Smooth muscle cell (in vitro differentiated cells): ENCODE data around the gene IL32. TPM values are rescaled to one million over a fixed set of nuclear protein-coding genes. Genes with fewer than 3 reads are reported as not detected.
A peak's percentile ranks its signal among the peaks of the same experiment; 100 is the strongest.

ENCODE experiments used
- DNase-seq: peaks from one replicate; lab custom pipeline; 2025; ENCODE audit not compliant: unreplicated experiment; lab: John Stamatoyannopoulos, UW
- H2AFZ ChIP-seq: fragments of 200-600 bp; sonication (generic); 2 replicates; pipeline ENCODE4 v1.6.0; 2016; ENCODE audit warnings: antibody characterized with exemption, low read depth, mild to moderate bottlenecking
- H3F3A ChIP-seq: fragments of 200-600 bp; sonication (generic); 2 replicates; pipeline ENCODE4 v1.6.0; 2017; ENCODE audit warnings: antibody characterized with exemption, low read depth
- H3K27ac ChIP-seq: fragments of 200-600 bp; sonication (generic); 2 replicates; pipeline ENCODE4 v1.5.1; 2016; ENCODE audit warnings: low read depth, mild to moderate bottlenecking
- H3K27me3 ChIP-seq: fragments of 200-600 bp; sonication (generic); 2 replicates; pipeline ENCODE4 v1.6.1; 2016; ENCODE audit warnings: low read depth, mild to moderate bottlenecking
- H3K36me3 ChIP-seq: fragments of 200-600 bp; sonication (generic); 2 replicates; pipeline ENCODE4 v1.5.1; 2016; ENCODE audit warnings: low read depth
- H3K4me1 ChIP-seq: fragments of 200-600 bp; sonication (generic); 2 replicates; pipeline ENCODE4 v1.5.1; 2016; ENCODE audit warnings: low read depth
- H3K4me2 ChIP-seq: fragments of 200-600 bp; sonication (generic); 2 replicates; pipeline ENCODE4 v1.6.0; 2016; ENCODE audit warnings: mild to moderate bottlenecking
- H3K4me3 ChIP-seq: fragments of 200-600 bp; sonication (generic); 2 replicates; pipeline ENCODE4 v1.5.1; 2016; ENCODE audit warnings: mild to moderate bottlenecking
- H3K79me2 ChIP-seq: fragments of 200-600 bp; sonication (generic); 2 replicates; pipeline ENCODE4 v1.6.0; 2016; ENCODE audit warnings: low read depth, mild to moderate bottlenecking
- H3K9ac ChIP-seq: fragments of 200-600 bp; sonication (generic); 2 replicates; pipeline ENCODE4 v1.6.0; 2016; ENCODE audit warnings: low read depth
- H3K9me3 ChIP-seq: fragments of 200-600 bp; sonication (generic); replicated peaks from 2 replicates; pipeline ENCODE4 v1.5.1; 2016; ENCODE audit warnings: low read depth
- H4K20me1 ChIP-seq: fragments of 200-600 bp; sonication (generic); 2 replicates; pipeline ENCODE4 v1.6.0; 2016; ENCODE audit warnings: low read depth
- CTCF ChIP-seq: fragments of 200-600 bp; sonication (generic); IDR thresholded peaks from 2 replicates; pipeline ENCODE4 v1.5.1; 2017; ENCODE audit warnings: borderline replicate concordance, mild to moderate bottlenecking, antibody characterized with exemption; ENCODE audit not compliant: insufficient read depth, poor library complexity, severe bottlenecking
- WGBS: methylation state at CpG from one replicate; pipeline ENCODE4 v1.1.7; 2016; ENCODE audit warnings: low lambda C conversion rate; 5-methylcytosine and 5-hydroxymethylcytosine counted together
- polyA plus RNA-seq: library from polyadenylated mRNA; unstranded; fragments of >200 nt; fragmentation: Nextera tagmentation; extraction: Ambion mirVana; gene quantifications from 2 replicates; pipeline ENCODE4 v1.2.1, GENCODE V29; 2016
- total RNA-seq: library from RNA; depleted of rRNA; stranded (reverse); fragments of >200 nt; gene quantifications from 2 replicates; pipeline ENCODE4 v1.2.3, GENCODE V29; 2014

IL32 gene
- total and polyA plus RNA-seq, 2 experiments from 2014 or later, result 26.3 to 27.7 TPM

GRCh38 chr16:3101018-3101840 lies 35.8 kb downstream of the IL32 start:
- peak; percentile 69 for TF ChIP-seq CTCF
- H3K4me1 ChIP-seq, result peaks cover 18% of the 10 kb centered on the region
- no peak overlapping the region for H3K9ac ChIP-seq
- H4K20me1 ChIP-seq, result no peaks in the 10 kb centered on the region
- H3K79me2 ChIP-seq, result no peaks in the 10 kb centered on the region
- DNase-seq, result no peak
- no peaks in the 10 kb centered on the region for H3K9me3 ChIP-seq
- H3K27me3 ChIP-seq, result no peaks in the 10 kb centered on the region
- no peaks in the 10 kb centered on the region for H3F3A ChIP-seq
- no peak overlapping the region for H2AFZ ChIP-seq
- H3K36me3 ChIP-seq, result no peaks in the 10 kb centered on the region
- WGBS, result 62% methylated on average over 26 of the region's 29 CpGs
- H3K4me2 ChIP-seq, result no peak overlapping the region
- no peak overlapping the region for H3K27ac ChIP-seq
- no peak overlapping the region for H3K4me3 ChIP-seq

- Histone ChIP-seq H3K4me3 (no peak overlapping the region), H3K27me3 (no peaks in the 10 kb centered on the region), H3K4me1 (peaks cover 21% of the 10 kb centered on the region), H3K27ac (no peak overlapping the region), H2AFZ (peak overlapping the region; percentile 73), H3K4me2 (peak overlapping the region; percentile 31), H3K79me2 (no peaks in the 10 kb centered on the region), H3K9ac (no peak overlapping the region), H4K20me1 (no peaks in the 10 kb centered on the region), H3F3A (no peaks in the 10 kb centered on the region), H3K36me3 (no peaks in the 10 kb centered on the region), H3K9me3 (no peaks in the 10 kb centered on the region)
- no peak for DNase-seq
- TF ChIP-seq CTCF, result no peak
- 37% methylated on average over 27 of the region's 27 CpGs for WGBS
These were observed 36.5 kb downstream of the IL32 start for GRCh38 chr16:3101841-3102470.

- Histone ChIP-seq H3K36me3 (no peaks in the 10 kb centered on the region), H3K4me3 (peak overlapping the region; percentile 84), H2AFZ (peak overlapping the region; percentile 93), H3K27ac (peak overlapping the region; percentile 11), H3F3A (no peaks in the 10 kb centered on the region), H3K9me3 (no peaks in the 10 kb centered on the region), H3K9ac (peak overlapping the region; percentile 69), H3K27me3 (no peaks in the 10 kb centered on the region), H4K20me1 (no peaks in the 10 kb centered on the region), H3K4me2 (peak overlapping the region; percentile 95), H3K79me2 (no peaks in the 10 kb centered on the region), H3K4me1 (peaks cover 13% of the 10 kb centered on the region)
- WGBS, result 1% methylated on average over 54 of the region's 74 CpGs
- TF ChIP-seq CTCF, result no peak
- peak; percentile 69 for DNase-seq
These were observed 40.9 kb downstream of the IL32 start for GRCh38 chr16:3106205-3106928.
